CD4-positive, alpha-beta memory T cell (primary cell): ENCODE measurements around the gene SAPCD1. TPM values are rescaled to one million over a fixed set of nuclear protein-coding genes. Genes with fewer than 3 reads are reported as not detected.
A peak's percentile ranks its signal among the peaks of the same experiment; 100 is the strongest.

Experiments used
- CTCF ChIA-PET: fragments of 350-600 bp; sonication (Branson Sonifier 250); formaldehyde crosslinking; loops from one replicate; lab custom pipeline; 2021; ENCODE audit warnings: inconsistent platforms; ENCODE audit not compliant: partially characterized antibody; lab: Charles Lee
- POLR2A ChIA-PET: fragments of 350-600 bp; sonication (Branson Sonifier 250); formaldehyde crosslinking; loops from one replicate; lab custom pipeline; 2021; ENCODE audit not compliant: partially characterized antibody; lab: Charles Lee
- DNase-seq, 5 donors: peaks; one replicate each; pipeline versions ENCODE4 v3.0.0 to v3.0.0-alpha.2; 2020 to 2022; ENCODE audit warnings: mixed read lengths in 1 of 5
- H3K27ac ChIP-seq: one replicate; pipeline ENCODE4 v1.7.0; 2013; ENCODE audit warnings: low read depth, low read length
- H3K27me3 ChIP-seq: 2 replicates; pipeline ENCODE4 v1.7.0; 2013; ENCODE audit warnings: mild to moderate bottlenecking, low read length, moderate library complexity; ENCODE audit not compliant: insufficient read depth
- H3K36me3 ChIP-seq: 2 replicates; pipeline ENCODE4 v1.7.0; 2013; ENCODE audit warnings: mild to moderate bottlenecking, low read length, moderate library complexity; ENCODE audit not compliant: insufficient read depth
- H3K4me1 ChIP-seq: 2 replicates; pipeline ENCODE4 v1.7.0; 2013; ENCODE audit warnings: mild to moderate bottlenecking, low read length, moderate library complexity; ENCODE audit not compliant: insufficient read depth
- H3K4me3 ChIP-seq, 2 donors: one replicate each; pipeline ENCODE4 v1.7.0; 2013; ENCODE audit warnings: low read length in 2 of 2, mild to moderate bottlenecking in 1 of 2
- H3K9me3 ChIP-seq, 2 donors: one replicate each; pipeline ENCODE4 v1.7.0; 2013; ENCODE audit warnings: low read length in 2 of 2, control low read depth in 1 of 2; ENCODE audit not compliant: control insufficient read depth in 1 of 2
- H3K27ac Mint-ChIP-seq, 7 donors: one replicate each; pipeline ENCODE4 v1.8.0; 2020 to 2021; ENCODE audit warnings: mixed read lengths in 7 of 7, mild to moderate bottlenecking in 6 of 7, inconsistent platforms in 3 of 7, moderate library complexity in 3 of 7
- H3K27me3 Mint-ChIP-seq, 2 donors: one replicate each; pipeline ENCODE4 v1.8.0; 2020 to 2021; ENCODE audit warnings: mixed read lengths in 2 of 2
- H3K36me3 Mint-ChIP-seq, 2 donors: one replicate each; pipeline ENCODE4 v1.8.0; 2020 to 2021; ENCODE audit warnings: mixed read lengths in 2 of 2, inconsistent platforms in 1 of 2, mild to moderate bottlenecking in 1 of 2
- H3K4me1 Mint-ChIP-seq, 4 donors: one replicate each; pipeline ENCODE4 v1.8.0; 2020 to 2021; ENCODE audit warnings: mixed read lengths in 4 of 4, mild to moderate bottlenecking in 1 of 4
- H3K4me3 Mint-ChIP-seq, 8 donors: one replicate each; pipeline ENCODE4 v1.8.0; 2020 to 2021; ENCODE audit warnings: mixed read lengths in 8 of 8, mild to moderate bottlenecking in 7 of 8, moderate library complexity in 6 of 8, inconsistent platforms in 3 of 8
- H3K9me3 Mint-ChIP-seq, 8 donors: one replicate each; pipeline ENCODE4 v1.8.0; 2020 to 2021; ENCODE audit warnings: mixed read lengths in 8 of 8, mild to moderate bottlenecking in 5 of 8, inconsistent platforms in 3 of 8, moderate library complexity in 1 of 8
- intact Hi-C: fragments of 100-400 bp; cut with micrococcal nuclease; formaldehyde crosslinking; loops from one replicate; pipeline ENCODE4 v1.15.1; 2023
- polyA plus RNA-seq, 2 donors: library from polyadenylated mRNA; unstranded; fragments of 300-500 nt; fragmentation: Illumina TruSeq; gene quantifications; one replicate each; pipeline ENCODE4 v1.2.3, GENCODE V29; 2021
- total RNA-seq, 2 experiments: library from RNA; stranded (reverse); gene quantifications; one replicate each; pipeline ENCODE4 v1.2.3, GENCODE V29; 2021

Gene SAPCD1
- total and polyA plus RNA-seq, 4 experiments from 2014 or later, result 0.89 to 3.7 (median 2.7) TPM; not detected in 1

DNA sequence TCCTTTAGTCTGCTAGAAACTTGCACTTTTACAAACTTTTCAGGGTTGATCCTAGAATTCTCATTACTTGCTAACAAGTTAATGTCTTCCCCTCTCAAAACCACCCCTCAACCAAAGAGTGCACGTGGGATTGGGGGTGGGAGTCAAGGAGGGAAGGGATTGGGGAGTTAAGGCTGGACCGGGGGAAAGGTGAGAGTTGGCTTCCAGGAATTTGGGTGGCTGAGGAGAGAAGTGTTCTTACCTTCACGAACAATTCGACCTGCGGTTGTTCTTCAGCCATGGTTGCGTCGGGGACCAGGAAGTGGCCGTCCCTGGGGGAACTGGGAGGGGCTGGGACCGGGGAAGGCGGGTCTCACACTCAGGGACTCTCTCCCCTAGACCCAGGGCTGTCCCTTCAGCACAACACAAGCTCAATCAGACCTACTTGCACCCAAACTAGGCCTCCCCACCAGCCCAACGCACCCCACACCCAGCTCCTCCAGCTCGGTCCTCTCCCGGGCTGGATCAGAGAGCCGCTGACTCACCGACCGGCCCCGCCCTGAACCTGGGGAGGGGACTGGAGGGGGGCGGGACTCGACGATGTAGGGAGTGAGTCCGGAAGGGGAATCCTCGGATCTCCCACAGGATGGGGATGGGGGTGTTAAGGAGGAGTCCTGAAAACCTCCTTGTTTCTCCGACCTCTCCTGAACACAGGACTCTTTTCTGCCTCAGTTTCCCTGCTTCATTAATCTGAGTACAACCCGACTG is 26.3 kb upstream of the SAPCD1 start, which contains the start of gene CLIC1:
TSS of gene CLIC1 (minus strand) at position 510 of the 747 bp plus-strand sequence. CDS start at position 280, 230 bp downstream.
- H3K36me3 Mint-ChIP-seq, result peaks cover 21 to 56% of the 10 kb centered on the region in 2 donors
- Histone ChIP-seq H3K27ac (peak within 1 kb of the TSS; percentile 82), H3K27me3 (no peaks in the 10 kb centered on the region), H3K9me3 (no peaks in the 10 kb centered on the region), H3K36me3 (peaks cover 27% of the 10 kb centered on the region), H3K4me1 (peaks cover 64% of the 10 kb centered on the region), H3K4me3 (peak within 1 kb of the TSS; percentile 95 to 99)
- POLR2A ChIA-PET, result interaction anchor here (0.5 to 8.9 kb wide), 19 partner anchors 9 to 1213 kb away, joined by 3 to 81 read pairs (median 6); partner anchors contain the start of genes ABHD16A, BAG6, C6orf47 and DDAH2
- H3K4me3 Mint-ChIP-seq, result peak within 1 kb of the TSS; percentile 89 to 99 (median 98)
- DNase-seq, result peak; percentile 50 to 82 (median 52)
- peaks cover 45 to 83% (median 66%) of the 10 kb centered on the region in 4 donors for H3K4me1 Mint-ChIP-seq
- intact Hi-C loops, result loop anchor here (1.0 to 5.0 kb wide), 2 partner anchors 54 to 59 kb away; partner anchors contain the start of genes LY6G5C and VARS1
- H3K27me3 Mint-ChIP-seq, result no peaks in the 10 kb centered on the region
- H3K27ac Mint-ChIP-seq, result peak within 1 kb of the TSS; percentile 94 to 97 (median 95)
- CTCF ChIA-PET, result interaction anchor here (0.8 to 17.2 kb wide), 8 partner anchors 37 to 127 kb away, joined by 3 to 173 read pairs (median 7); partner anchors contain the start of genes LSM2, LY6G5C, NEU1 and VARS1
- no peaks in the 10 kb centered on the region for H3K9me3 Mint-ChIP-seq

DNA sequence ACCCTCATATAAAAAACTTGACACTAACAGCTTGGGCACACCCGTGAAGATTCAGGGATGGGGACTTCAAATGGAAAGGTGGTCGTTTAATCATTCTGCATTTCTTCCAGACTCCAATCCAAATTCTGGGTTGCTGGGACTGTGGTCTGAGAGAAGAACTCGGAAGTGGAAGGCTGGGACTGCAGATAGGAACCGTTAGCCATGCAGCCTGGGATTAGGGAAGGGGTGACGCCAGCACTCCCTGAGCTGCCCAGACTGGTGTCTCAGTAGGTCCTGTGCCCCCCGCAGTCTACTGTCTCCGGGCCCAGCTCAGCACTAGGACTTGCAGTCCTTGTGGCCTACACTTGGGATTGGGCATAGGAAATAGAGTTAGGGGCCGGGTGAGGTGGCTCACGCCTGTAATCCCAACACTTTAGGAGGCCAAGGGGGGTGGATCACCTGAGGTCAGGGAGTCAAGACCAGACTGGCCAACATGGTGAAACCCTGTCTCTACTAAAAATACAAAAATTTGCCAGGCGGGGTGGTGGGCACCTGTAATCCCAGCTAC is 25.6 kb upstream of the SAPCD1 start:
- H3K27me3 Mint-ChIP-seq, result no peaks in the 10 kb centered on the region
- no peaks in the 10 kb centered on the region for H3K9me3 ChIP-seq
- H3K27me3 ChIP-seq, result no peaks in the 10 kb centered on the region
- no peak for DNase-seq
- peaks cover 21% of the 10 kb centered on the region for H3K36me3 ChIP-seq
- peak overlapping the region; percentile 82 for H3K27ac ChIP-seq
- ChIA-PET POLR2A (interaction anchor here (0.5 to 8.9 kb wide), 21 partner anchors 9 to 1214 kb away, joined by 3 to 81 read pairs (median 6); partner anchors contain the start of genes ABHD16A, BAG6, C6orf47 and DDAH2), CTCF (interaction anchor here (1.2 to 17.2 kb wide), 7 partner anchors 36 to 96 kb away, joined by 4 to 173 read pairs (median 7); partner anchors contain the start of genes LSM2, LY6G5C and VWA7)
- intact Hi-C loops, result loop anchor here (1.0 to 5.0 kb wide), 2 partner anchors 55 to 58 kb away; partner anchors contain the start of genes LY6G5C and VARS1
- no peaks in the 10 kb centered on the region for H3K9me3 Mint-ChIP-seq
- H3K4me3 ChIP-seq, result peak overlapping the region; percentile 95 to 99
- peak overlapping the region; percentile 89 to 99 (median 98) for H3K4me3 Mint-ChIP-seq
- peak overlapping the region; percentile 94 to 97 (median 95) for H3K27ac Mint-ChIP-seq
- H3K4me1 ChIP-seq, result peaks cover 62% of the 10 kb centered on the region
- H3K36me3 Mint-ChIP-seq, result peaks cover 18 to 52% of the 10 kb centered on the region in 2 donors
- peaks cover 45 to 83% (median 67%) of the 10 kb centered on the region in 4 donors for H3K4me1 Mint-ChIP-seq

DNA sequence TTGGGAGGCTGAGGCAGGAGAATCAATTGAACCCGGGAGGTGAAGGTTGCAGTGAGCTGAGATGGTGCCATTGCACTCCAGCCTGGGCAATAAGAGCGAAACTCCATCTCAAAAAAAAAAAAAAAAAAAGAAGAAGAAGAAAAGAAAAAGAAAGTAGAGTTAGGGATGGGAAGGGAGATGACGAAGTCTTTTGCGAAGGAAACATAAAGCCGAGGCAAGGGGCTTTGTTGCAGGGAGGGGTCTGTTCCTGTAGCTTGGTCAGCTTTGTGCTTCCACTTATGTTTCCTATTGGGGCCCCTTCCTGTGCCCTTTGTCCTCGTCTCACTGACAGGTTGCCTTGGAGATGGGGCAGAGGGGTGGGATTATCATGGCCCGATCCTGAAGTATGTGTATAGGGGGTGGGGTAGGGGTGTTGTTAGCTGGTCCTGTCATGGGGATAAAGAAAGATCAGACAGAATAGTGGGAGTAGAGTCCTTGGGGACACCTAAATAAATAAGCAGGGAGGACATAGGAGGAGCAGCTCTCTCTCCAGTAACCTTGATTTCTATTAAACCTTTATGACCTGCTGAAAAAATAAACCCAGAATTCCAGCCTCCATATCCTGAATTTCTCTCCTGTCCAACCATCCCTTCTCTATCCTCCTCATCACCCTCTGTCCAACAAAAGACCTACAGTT is 25.0 kb upstream of the SAPCD1 start:
- peaks cover 15% of the 10 kb centered on the region for H3K36me3 ChIP-seq
- POLR2A ChIA-PET, result interaction anchor here (0.6 to 8.9 kb wide), 23 partner anchors 10 to 1690 kb away, joined by 3 to 81 read pairs (median 6); partner anchors contain the start of genes ABHD16A, BAG6, C6orf47 and DDAH2
- H3K27me3 ChIP-seq, result no peaks in the 10 kb centered on the region
- peaks cover 11 to 47% of the 10 kb centered on the region in 2 donors for H3K36me3 Mint-ChIP-seq
- H3K4me1 Mint-ChIP-seq, result peaks cover 45 to 83% (median 67%) of the 10 kb centered on the region in 4 donors
- CTCF ChIA-PET, result interaction anchor here (0.6 to 17.2 kb wide), 15 partner anchors 7 to 152 kb away, joined by 3 to 173 read pairs (median 5); partner anchors contain the start of genes GPANK1, HSPA1A, HSPA1L and LSM2
- H3K4me1 ChIP-seq, result peaks cover 60% of the 10 kb centered on the region
- peak overlapping the region; percentile 84 to 99 (median 98) for H3K4me3 Mint-ChIP-seq
- no peaks in the 10 kb centered on the region for H3K27me3 Mint-ChIP-seq
- H3K27ac Mint-ChIP-seq, result peak overlapping the region; percentile 94 to 97 (median 95)
- intact Hi-C loops, result loop anchor here (5.0 kb wide), 1 partner anchor 55 kb away; the partner anchor contains the start of gene LY6G5C
- no peak for DNase-seq
- peak overlapping the region; percentile 11 to 95 for H3K4me3 ChIP-seq
- H3K9me3 ChIP-seq, result no peaks in the 10 kb centered on the region
- peak overlapping the region; percentile 82 for H3K27ac ChIP-seq
- H3K9me3 Mint-ChIP-seq, result no peaks in the 10 kb centered on the region

DNA sequence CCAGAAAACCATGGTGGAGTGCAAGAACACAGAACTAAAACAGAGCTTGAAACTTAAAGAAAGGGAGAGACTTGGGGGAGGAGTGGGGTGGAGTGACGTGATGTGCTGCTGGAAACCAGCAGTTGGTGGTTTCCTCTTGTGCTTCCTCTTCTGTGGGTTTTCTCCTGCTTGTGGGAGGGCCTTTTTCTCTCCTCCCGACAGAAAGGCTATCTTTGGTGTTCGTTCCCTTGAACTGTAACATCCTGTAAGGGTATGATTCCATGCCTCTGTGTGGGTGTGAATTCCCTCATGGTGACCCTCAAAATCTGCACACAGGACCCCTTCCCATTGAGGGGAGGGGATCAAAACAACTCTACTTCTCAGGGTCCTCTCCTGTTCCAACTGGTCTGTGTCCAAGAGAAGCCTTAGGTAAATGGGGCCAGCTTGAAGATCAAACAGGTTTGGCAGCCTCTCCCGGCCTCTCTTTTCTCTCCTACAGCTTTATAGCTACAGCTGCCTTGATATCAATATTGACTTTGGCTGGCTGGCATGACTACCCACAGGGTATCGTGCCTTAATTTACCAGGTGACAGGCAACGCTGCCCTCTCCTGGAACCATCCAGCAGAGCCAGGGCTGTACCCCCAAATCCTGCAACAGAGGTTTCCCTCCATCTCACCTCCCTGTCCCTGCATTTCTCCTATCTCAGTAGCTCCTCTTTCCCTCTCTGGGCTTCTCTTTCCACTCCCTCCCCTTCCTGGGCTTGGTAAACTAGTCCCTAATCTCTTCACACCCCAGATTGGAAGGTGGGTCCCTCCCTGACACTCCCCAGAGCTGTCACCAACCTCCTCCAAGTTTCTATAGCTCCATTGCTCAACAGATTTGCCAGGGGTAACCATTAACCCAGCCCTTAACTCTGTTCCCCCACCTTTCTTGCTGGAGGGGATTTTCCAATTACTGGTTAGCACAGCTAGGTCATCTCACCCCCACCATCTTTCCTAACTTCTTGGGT is 24.2 kb upstream of the SAPCD1 start:
- Mint-ChIP-seq H3K27me3 (no peaks in the 10 kb centered on the region), H3K9me3 (no peaks in the 10 kb centered on the region), H3K36me3 (peaks cover 8 to 42% of the 10 kb centered on the region in 2 donors), H3K4me3 (peak overlapping the region; percentile 84 to 99 (median 98)), H3K4me1 (peaks cover 42 to 80% (median 64%) of the 10 kb centered on the region in 4 donors), H3K27ac (peak overlapping the region; percentile 94 to 97 (median 95))
- ChIA-PET CTCF (interaction anchor here (0.6 to 17.2 kb wide), 18 partner anchors 8 to 156 kb away, joined by 3 to 173 read pairs (median 5); partner anchors contain the start of genes GPANK1, HSPA1A, HSPA1L and LSM2), POLR2A (interaction anchor here (0.5 to 8.9 kb wide), 29 partner anchors 11 to 1691 kb away, joined by 3 to 81 read pairs (median 4); partner anchors contain the start of genes ABHD16A, BAG6, DDAH2 and FKBPL)
- intact Hi-C loops, result loop anchor here (1.0 to 5.0 kb wide), 5 partner anchors 8 to 73 kb away; partner anchors contain the start of genes ABHD16A and LY6G5C
- H3K27me3 ChIP-seq, result no peaks in the 10 kb centered on the region
- peak; percentile 77 to 88 (median 82) for DNase-seq
- H3K4me3 ChIP-seq, result peak overlapping the region; percentile 11 to 95
- no peaks in the 10 kb centered on the region for H3K9me3 ChIP-seq
- H3K36me3 ChIP-seq, result peaks cover 10% of the 10 kb centered on the region
- H3K27ac ChIP-seq, result peak overlapping the region; percentile 82
- peaks cover 57% of the 10 kb centered on the region for H3K4me1 ChIP-seq

DNA sequence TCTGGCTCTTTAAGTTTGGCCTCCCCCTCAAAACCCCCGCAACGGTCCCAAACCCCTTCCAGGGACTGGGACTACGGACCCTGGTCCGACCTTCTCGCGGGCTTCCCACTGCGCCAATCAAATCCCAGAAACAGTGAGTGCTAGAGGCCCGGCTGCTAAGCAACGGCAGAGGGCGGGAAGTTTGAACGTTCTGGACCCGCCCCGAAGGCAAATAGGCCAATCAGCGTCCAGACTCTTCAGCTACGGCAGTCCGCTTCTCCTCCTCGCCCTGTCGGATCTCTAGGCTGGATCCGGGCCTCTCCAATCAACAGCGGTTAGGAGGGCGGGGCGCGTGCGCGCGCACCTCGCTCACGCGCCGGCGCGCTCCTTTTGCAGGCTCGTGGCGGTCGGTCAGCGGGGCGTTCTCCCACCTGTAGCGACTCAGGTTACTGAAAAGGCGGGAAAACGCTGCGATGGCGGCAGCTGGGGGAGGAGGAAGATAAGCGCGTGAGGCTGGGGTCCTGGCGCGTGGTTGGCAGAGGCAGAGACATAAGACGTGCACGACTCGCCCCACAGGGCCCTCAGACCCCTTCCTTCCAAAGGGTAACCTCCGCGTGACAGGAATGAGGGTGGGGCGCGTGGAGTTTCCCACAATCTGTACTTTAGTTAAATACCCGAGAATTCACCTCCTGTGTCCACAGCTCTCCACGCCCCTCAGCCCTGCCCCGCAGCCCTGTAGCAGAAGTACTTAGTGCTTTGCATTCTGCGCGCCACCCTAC is 22.6 kb upstream of the SAPCD1 start, which contains the start of gene MSH5:
TSS of gene MSH5 (plus strand) at position 367 of the 758 bp plus-strand sequence. CDS start 462 bp downstream, outside the sequence.
- no peaks in the 10 kb centered on the region for H3K36me3 ChIP-seq
- Mint-ChIP-seq H3K9me3 (no peaks in the 10 kb centered on the region), H3K4me3 (peak within 1 kb of the TSS; percentile 89 to 99 (median 98)), H3K27me3 (no peaks in the 10 kb centered on the region), H3K27ac (peak within 1 kb of the TSS; percentile 94 to 97 (median 95)), H3K4me1 (peaks cover 33 to 64% (median 51%) of the 10 kb centered on the region in 4 donors), H3K36me3 (peaks cover 0 to 27% of the 10 kb centered on the region in 2 donors)
- peak within 1 kb of the TSS; percentile 82 for H3K4me3 ChIP-seq
- ChIA-PET CTCF (interaction anchor here (0.7 to 17.2 kb wide), 8 partner anchors 10 to 150 kb away, joined by 3 to 173 read pairs (median 7); partner anchors contain the start of genes HSPA1A, HSPA1B, HSPA1L and VWA7), POLR2A (interaction anchor here (0.6 to 8.9 kb wide), 25 partner anchors 11 to 1232 kb away, joined by 3 to 81 read pairs (median 5); partner anchors contain the start of genes ABHD16A, BAG6, DDAH2 and GPANK1)
- peak within 1 kb of the TSS; percentile 64 for H3K27ac ChIP-seq
- no peaks in the 10 kb centered on the region for H3K9me3 ChIP-seq
- no peaks in the 10 kb centered on the region for H3K27me3 ChIP-seq
- DNase-seq, result peak; percentile 92 to 97 (median 94)
- H3K4me1 ChIP-seq, result peaks cover 42% of the 10 kb centered on the region
- intact Hi-C loops, result loop anchor here (1.0 to 5.0 kb wide), 4 partner anchors 33 to 88 kb away; partner anchors contain the start of genes ABHD16A, BAG6 and LY6G5C
